Effector CD4-positive, alpha-beta T cell (primary cell): ENCODE results near the gene NME7.
"Not testable (repeated sequence)": the region's sequence is repeated elsewhere in the genome, so short reads cannot be mapped to it uniquely, and the experiment has no call there.

ENCODE experiments used
- DNase-seq: peaks from one replicate; pipeline ENCODE4 v3.0.0-alpha.2; 2020

The NME7 gene

DNA sequence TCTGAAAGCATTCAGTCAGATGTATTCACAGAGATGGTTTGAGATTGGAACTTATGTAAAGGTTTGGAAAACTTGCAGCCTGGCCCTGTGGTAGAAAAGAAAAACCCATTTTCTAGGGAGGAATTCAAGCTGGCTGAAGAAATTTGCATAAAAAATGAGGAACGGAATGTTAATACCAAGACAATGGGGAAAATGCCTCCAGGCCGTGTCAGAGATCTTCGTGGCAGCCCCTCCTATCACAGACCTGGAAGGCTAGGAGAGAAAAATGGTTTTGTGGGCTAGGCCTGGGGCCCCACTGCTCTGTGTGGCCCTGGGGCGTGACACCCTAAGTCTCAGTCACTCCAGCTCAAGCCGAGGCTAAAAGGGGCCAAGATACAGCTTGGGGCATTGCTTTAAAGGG is 26.7 kb downstream of the NME7 start:
- no peak for DNase-seq

DNA sequence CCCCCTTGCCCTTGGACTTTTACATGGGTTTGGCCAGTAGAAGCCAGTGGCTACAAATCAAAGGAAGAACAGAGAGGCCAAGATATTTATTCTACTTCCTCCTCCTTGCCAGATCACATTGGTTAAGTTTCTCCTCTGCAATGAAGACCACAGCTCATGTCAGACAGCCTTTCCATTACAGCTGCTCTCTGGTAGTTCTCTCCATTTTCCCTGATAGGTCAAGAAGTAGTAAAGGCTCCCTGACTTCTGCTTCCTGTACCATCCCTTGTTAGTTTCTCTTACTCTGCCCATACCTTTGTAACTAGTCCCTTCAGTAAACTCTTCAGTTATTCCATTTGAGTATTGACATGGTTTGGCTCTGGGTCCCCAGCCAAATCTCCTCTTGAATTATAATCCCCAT is 27.8 kb downstream of the NME7 start:
- no peak for DNase-seq

DNA sequence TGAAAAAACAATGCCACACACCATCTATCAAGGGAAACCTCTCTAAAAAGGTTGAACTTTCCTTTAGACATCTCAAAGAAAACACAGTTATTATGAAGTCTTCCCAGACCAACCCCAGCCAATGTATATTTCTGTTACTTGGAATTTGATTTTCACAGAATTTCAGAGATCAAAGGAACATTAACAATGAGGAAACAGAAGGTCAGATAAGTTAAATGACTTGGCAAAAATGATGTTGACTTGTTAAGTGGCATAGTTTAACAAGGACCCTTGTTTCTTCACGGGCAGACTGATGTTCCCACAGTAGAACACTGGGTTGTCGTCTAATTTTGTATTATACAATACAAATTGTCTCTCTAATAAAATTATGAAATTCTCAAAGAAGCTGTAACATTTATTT is 29.0 kb downstream of the NME7 start:
- DNase-seq, result no peak

DNA sequence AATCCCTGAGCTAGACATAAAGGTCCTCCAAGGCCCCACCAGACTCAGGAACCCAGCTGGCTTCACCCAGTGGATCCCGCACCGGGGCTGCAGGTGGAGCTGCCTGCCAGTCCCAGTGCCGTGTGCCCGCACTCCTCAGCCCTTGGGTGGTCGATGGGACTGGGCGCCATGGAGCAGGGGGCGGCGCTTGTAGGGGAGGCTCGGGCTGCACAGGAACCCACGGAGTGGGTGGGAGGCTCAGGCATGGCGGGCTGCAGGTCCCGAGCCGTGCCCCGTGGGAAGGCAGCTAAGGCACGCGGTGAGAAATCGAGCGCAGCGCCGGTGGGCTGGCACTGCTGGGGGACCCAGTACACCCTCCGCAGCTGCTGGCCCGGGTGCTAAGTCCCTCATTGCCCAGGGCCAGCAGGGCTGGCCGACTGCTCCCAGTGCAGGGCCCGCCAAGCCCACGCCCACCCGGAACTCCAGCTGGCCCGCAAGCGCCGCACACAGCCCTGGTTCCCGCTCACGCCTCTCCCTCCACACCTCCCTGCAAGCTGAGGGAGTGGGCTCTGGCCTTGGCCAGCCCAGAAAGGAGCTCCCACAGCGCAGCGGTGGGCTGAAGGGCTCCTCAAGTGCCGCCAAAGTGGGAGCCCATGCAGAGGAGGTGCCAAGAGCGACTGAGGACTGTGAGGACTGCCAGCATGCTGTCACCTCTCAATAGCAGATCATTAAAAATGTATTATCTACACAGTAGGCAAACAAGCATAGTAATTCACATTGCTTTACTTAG is 30.5 kb downstream of the NME7 start:
- DNase-seq, result not testable (repeated sequence)

DNA sequence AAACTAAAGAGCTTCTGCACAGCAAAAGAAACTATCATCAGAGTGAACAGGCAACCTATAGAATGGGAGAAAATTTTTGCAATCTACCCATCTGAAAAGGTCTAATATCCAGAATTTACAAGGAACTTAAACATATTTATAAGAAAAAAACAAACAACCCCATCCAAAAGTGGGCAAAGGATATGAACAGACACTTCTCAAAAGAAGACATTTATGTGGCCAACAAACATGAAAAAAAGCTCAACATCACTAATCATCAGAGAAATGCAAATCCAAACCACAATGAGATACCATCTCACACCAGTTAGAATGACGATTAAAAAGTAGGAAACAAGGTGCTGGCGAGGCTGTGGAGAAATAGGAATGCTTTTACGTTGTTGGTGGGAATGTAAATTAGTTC is 32.9 kb downstream of the NME7 start:
- DNase-seq, result not testable (repeated sequence)

DNA sequence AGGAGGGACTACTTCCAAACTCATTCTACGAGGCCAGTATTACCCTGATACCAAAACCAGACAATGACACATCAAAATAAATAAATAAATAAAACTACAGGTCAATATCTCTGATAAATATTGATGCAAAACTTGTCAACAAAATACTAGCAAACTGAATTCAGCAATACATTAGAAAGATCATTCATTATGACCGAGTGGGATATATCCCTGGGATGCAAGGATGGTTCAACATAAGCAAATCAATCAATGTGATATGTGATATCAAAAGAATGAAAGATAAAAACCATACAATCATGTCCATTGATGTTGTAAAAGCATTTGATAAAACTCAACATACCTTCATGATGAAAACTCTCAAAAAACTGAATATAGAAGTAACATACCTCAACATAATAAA is 36.7 kb downstream of the NME7 start:
- DNase-seq, result no peak

DNA sequence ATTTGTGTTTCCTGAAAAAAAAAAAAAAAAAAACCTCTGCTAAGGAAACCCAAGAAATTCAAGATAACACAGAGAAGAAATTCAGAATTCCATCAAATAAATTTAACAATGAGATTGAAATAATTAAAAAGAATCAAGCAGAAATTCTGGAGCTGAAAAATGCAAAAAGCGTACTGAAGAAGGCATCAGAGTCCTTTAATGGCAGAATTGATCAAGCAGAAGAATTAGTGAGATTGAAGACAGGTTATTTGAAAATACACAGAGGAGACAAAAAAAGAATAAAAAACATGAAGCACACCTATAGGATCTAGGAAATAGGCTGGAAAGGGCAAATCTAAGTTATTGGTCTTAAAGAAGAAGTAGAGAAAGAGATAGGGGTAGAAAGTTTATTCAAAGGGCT is 38.2 kb downstream of the NME7 start:
- DNase-seq, result no peak

DNA sequence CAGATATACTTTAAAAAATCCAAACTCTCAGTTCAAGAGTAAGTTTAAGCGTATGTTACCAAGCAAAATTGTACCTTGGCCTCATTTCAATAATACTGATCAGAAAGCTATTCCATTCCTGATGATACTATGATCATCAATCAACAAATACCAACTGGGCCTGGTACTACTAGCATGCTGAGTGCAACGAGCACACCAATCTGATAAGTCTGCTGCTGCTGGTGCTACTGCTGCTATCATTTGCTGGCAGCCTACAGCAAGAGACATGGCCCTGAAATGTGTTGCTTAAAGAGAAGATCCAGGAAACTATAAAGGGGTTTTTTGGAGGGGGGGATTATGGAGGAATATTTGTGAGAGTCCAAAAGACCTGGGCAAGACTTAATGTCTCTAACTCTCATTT is 39.7 kb downstream of the NME7 start:
- DNase-seq, result no peak

DNA sequence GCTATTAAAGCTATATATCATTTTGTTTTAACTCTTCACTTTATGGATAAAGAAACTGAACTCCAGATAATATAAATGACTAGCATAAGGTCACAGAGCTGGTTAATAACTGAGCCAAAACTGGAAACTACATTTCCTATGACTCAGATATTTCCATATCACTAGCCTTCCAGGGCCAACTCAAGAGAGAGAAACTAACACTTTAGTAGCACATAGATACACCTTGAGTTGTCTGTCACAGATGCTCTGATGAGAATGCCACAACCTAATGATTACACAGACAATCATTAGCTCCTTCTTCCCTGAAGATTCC is 40.7 kb downstream of the NME7 start:
- no peak for DNase-seq

DNA sequence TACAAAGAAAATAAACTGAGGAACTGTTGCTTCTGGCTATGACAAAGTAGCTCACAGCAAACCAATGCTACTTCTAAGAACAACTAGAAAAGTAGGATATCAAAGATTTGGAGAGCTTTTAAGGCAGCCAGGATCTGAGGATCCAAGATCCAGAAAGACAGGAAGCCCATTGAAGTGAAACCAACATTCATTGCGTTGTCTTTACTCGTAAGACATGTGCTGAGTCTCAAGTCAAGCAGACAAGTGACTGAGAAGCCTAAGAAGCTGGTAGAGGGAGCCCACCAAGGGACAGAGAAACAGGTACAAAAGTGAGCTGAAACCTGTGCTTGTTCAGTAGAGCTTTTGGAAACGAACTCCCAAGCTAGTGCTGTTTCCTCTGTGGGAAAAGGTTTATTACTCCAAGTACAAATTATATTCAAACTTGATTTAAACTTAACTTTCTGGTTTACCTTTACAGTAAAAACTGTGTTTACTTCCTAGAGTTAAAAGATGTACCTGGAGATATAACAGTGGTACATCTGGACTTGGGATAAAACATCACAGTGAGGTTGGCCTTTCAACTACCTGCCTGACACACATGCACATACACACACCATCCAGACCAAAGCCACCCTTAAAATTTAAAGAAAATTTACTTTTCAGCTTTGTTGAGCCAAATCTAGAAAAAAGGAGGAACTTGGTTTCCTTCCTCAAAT is 41.2 kb downstream of the NME7 start:
- no peak for DNase-seq

DNA sequence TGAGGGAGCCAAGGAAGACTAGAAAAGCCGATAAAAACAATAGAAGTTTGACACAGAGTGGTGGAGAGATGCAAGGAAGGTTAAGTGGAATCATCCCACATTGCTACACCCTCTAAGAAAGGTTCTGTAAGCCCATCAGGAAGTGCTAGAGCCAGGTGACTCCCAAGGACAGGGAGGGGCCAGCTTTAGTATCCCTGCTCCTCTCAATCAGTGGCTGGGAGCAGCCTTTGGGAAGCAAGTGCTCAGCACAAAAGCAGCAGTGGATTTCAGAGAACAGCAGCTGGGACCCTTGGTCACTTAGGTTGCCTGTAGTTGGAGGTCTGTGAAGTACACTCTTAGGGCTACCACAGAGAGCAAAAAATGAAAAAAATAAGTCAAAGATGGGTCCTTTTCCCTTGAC is 42.5 kb downstream of the NME7 start:
- no peak for DNase-seq

DNA sequence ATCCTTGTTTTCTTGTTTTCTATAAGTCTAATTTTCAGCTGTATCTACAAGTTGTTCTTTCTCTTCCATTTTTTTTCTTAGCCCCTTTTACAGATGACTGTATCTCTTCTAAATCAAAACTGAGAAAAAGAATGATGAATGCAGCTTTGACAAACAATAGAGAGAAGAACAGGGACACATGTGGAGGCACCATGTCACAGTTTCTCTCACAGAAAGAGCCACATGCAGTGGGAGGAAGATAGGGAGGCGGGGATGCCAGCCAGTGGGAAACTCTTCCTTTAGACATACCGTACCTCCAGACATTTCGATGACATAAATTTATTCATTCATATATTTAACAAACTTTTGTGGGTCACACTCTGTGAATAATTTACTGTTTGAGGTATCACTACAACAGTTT is 45.5 kb downstream of the NME7 start:
- DNase-seq, result no peak

DNA sequence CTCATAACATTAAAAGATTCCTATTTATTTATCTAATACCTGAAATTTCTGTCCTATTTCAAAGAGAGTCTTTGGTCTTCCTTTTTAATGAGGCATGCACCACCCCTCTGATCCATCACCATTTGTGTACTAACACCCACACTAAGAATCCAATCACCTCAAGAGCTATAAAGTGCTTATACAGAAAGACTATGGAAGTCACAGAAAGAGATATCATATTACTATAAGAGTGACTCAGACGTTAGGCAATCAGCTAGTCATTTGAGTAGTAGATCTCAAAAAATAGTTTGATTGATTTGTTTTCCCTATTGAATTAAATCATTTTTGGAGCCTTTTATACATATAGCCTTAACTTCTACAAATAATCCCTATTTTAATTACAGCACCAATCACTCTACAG is 46.1 kb downstream of the NME7 start:
- no peak for DNase-seq

DNA sequence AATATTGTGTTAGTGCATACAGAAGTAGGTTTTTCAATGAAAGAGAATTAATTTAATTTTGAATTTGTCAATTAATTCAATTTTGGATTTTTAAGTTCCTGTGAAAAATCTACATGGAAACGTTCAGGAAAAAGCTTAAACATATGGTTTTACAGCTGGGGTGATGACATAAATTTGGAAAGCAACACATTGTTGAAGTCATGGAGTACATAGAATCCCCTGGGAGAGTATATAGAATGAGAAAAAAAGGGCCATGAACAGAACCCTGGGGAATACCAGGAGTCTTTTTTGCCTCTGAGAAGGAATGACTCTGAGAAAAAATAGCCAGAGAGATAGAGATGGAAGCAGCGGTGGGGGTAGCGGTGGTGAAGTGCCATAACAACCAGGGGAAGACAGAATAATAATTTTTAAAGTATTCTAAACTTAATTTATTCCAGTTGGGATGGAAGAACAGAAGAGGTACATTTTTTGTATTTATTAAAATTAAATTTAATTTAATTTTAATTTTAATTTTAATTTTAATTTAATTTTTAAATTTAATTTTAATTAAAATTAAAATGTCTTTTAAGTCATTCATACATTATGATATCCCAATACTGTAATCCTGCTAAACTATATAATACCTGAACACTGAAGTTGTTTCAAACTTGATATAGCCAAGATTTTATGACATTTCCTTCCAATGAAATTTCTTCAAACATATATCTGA is 48.9 kb downstream of the NME7 start:
- no peak for DNase-seq

DNA sequence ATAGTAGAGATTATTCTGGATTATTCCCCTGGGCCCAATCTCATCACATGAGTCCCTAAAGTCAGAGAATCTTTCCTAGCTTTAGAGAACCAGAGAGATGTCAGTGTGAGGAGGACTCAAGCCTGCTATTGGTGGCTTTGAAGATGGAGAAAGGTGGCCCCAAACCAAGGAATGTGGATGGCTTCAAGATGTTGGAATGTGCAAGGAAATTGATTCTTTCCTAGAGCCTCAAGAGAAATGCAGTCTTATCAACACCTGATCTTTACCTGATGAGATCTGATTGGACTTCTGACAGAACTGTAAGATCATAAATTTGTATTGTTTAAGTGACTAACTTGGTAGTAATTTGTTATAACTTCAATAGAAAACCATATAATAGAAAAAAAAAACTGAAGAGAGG is 51.0 kb downstream of the NME7 start:
- DNase-seq, result no peak

DNA sequence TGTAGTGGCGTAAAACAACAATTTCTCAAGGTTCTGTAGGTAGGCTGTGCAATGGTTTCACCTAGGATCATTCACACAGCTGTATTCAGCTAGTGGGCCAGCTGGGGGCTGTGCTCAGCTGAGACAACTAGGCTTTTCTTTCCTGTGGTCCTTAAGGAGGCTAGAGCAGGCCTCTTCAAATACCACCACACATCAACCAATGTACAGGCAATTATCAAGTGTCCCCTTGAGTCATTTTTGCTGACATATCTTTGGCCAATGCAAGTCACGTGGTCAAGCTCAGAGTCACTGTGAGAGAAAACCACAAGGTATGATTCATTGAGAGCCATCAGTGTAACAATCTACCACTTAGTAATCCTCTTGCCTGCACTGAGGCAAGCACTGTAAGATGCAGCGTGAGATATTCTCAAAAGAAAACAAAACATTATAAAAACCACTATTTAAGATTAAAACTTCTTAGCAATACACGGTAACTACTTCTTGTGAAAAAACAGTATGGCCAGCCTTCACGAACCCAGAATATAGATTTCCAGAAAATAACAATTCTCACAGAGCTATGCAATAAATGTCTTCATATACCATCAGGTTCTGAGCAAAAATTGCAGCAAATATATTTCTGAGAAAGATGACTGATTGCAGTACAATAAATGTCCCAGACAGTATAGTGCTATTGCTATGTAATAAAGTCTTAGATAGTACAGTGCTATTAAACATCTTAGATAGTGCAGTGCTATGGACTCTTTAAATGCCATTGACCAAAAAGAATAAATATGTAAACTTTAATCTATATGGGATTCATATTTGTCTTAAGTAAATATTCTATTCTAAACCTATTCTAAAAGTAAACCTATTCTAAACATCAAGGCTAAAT is 55.3 kb downstream of the NME7 start:
- DNase-seq, result no peak

DNA sequence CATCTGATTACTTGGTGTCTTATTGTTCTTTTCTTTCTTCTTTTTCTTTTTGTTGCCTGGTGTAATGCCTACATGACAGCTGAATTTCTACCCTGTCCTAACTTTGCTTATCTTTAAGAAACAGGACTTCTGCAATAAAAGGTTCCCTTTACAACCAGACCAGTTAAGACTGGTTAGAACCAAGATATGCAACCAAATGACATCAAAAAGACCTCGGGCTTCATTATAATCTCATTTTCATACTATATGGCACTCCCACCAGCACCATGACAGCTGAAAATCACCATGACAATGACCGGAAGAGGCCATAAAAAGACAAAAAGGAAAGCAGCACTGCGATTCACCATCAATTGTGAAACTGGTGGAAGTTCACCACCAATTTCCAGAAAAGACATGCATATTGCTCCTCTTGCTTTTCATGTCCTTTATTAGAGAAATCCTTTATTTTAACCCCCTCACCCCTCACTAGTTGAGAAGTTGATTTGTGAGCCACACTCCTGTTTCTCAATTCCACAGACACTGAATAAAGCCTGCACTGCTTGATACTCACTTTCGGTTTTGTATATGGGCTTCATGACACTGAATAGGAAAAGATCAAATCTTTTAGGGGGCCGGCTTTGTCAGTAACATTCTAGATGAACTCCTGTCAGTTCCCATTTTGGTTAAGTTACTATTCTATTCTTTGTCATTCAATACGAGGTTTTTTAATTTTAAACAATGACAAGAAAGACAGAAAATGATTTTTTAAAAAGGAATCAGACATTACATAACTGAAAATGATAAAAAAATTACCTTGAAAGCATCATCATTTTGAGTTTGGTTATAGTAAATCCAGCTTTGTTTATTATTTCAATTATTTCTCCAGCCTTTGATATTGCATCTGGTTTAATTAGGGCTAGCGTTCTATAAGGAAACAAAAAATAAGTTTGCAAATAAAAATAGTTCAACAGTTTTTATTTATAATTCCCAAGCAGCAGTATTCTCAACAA is 58.1 kb downstream of the NME7 start:
- no peak for DNase-seq

DNA sequence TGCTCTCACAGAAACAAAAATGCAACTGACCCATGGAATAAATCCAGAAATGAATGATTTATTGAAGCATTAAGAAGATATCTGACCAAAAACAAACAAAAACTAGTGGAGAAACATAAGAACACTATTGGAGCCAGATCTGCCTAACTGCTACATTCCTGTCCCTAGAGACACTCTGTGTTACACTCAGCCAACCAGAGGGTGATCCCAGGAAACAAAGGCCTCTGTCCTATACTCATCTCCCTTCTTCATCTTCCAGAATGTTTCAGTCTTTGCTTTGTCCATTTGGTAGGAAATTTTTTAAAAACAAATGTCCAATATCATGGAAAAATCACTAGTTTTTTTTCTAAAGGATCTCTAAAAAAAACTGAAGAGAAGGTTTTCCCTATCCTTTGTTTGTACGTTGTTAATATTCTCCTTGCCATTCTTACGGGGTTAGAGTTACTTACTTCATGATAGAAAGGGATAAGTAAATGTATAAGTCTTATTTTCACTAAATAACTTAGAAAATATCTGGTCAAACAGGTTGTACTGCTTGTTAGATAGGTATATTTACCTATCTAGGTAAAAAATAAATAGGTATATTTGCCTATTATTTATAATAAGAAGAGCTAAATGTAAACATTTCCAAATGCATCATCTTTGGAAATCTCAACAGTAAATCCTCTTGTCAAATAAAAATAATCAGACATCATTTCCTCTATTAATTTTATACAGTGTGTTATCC is 59.1 kb downstream of the NME7 start:
- no peak for DNase-seq

DNA sequence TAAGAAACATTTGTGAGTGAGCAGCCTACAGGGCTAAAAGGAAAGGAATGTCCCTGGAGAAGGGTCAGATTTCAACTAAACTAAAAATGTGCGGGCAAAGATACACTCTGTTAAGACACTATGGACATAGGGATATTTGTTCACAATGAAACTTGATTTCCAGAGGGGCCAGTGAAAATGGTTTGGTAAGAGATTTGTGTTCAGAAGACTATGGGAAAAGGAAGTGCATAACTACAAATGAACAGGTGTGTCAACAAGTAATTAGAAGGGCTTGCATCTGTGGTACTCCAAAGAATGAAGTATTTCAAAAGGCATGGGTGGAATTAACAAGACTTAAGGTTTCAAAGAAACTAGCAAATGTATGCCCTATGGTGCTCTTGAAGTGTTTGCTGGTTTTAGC is 60.4 kb downstream of the NME7 start:
- no peak for DNase-seq

DNA sequence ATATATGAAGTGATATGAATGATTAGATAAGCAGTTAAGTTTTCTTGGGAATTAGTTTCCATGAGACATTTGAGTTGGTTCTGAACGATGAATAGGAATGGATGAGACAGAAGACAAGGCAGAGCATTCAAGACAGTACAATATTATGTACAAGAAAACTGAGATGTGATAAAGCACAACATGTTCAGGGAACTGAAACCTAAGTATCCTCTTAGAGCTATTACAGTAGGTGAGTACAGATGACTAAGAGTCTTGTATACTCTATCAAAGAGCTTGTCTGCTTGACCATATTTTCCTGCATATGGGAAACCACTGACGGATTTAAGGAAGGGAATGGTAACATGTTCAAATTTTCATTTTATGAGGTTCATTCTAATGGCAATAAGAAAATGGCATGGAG is 61.6 kb downstream of the NME7 start:
- DNase-seq, result no peak

DNA sequence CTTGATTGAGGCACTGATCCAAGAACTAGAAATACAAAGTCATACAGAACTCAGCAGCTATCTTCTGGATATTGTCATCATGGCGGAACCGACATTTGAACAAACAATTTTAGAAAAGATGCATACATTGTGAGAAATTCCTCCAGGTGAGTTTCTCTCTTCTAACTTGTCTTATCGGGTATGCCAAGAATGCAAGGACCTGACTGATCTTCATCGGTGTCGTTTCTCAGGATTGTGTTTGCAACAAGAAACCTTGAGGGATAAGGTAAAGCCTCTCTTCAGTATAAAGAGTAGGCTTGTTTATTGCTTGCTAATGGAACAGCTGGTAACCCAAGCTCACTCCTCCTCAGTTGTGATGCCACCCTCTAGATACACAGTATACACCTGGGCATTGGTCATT is 62.2 kb downstream of the NME7 start:
- DNase-seq, result no peak
